Measurements from ENCODE around the gene LYSMD3. TPM values are rescaled to one million over a fixed set of nuclear protein-coding genes. Genes with fewer than 3 reads are reported as not detected.

The LYSMD3 gene
- total RNA-seq, 4 donors from 2014 or later: 12.4 to 16.0 (median 14.4) TPM

- H3K27ac ChIP-seq: no peak overlapping the region
- DNase-seq (ENCODE audit: low spot score in 2 of 2): no peak
- H3K9me3 ChIP-seq: no peaks in the 10 kb centered on the region
- no peak overlapping the region for H3K4me3 ChIP-seq
- WGBS, 2 donors: 67 to 70% methylated on average over 4 of the region's 4 CpGs
- peaks cover 0 to 24% of the 10 kb centered on the region in 2 donors for H3K27me3 ChIP-seq
- H3K36me3 ChIP-seq: no peaks in the 10 kb centered on the region
- H3K4me1 ChIP-seq: peaks cover 0 to 16% (median 3%) of the 10 kb centered on the region in 4 donors
- TF ChIP-seq POLR2A (IDR thresholded peaks at IDR 0.05): no peak
- TF ChIP-seq CTCF (IDR thresholded peaks at IDR 0.05): no peak
- TF ChIP-seq EP300 (IDR thresholded peaks at IDR 0.05): no peak
Measured at GRCh38 chr5:90554358-90555006, 25.1 kb upstream of the LYSMD3 start.

- H3K9me3 ChIP-seq: no peaks in the 10 kb centered on the region
- H3K36me3 ChIP-seq: no peaks in the 10 kb centered on the region
- TF ChIP-seq POLR2A (IDR thresholded peaks at IDR 0.05) (no peak), EP300 (IDR thresholded peaks at IDR 0.05) (no peak), CTCF (IDR thresholded peaks at IDR 0.05) (no peak)
- H3K4me3 ChIP-seq: no peak overlapping the region
- peaks cover 0 to 17% of the 10 kb centered on the region in 2 donors for H3K27me3 ChIP-seq
- H3K4me1 ChIP-seq: peaks cover 0 to 11% (median 3%) of the 10 kb centered on the region in 4 donors
- H3K27ac ChIP-seq: no peak overlapping the region
- DNase-seq (ENCODE audit: low spot score in 2 of 2): no peak
Measured at GRCh38 chr5:90553711-90554110, 24.3 kb upstream of the LYSMD3 start.

- H3K27me3 ChIP-seq: no peaks in the 10 kb centered on the region
- TF ChIP-seq CTCF (IDR thresholded peaks at IDR 0.05) (no peak), EP300 (IDR thresholded peaks at IDR 0.05) (no peak), POLR2A (IDR thresholded peaks at IDR 0.05) (no peak)
- no peaks in the 10 kb centered on the region for H3K36me3 ChIP-seq
- no peaks in the 10 kb centered on the region for H3K4me1 ChIP-seq
- H3K4me3 ChIP-seq: no peak overlapping the region
- H3K27ac ChIP-seq: no peak overlapping the region
- H3K9me3 ChIP-seq: no peaks in the 10 kb centered on the region
- WGBS, 2 donors: 83 to 87% methylated on average over 5 of the region's 5 CpGs
- DNase-seq (ENCODE audit: low spot score in 2 of 2): no peak
Measured at GRCh38 chr5:90551376-90551775, 22.0 kb upstream of the LYSMD3 start.

- Histone ChIP-seq H3K36me3 (no peaks in the 10 kb centered on the region), H3K4me3 (no peak overlapping the region), H3K9me3 (no peaks in the 10 kb centered on the region), H3K27me3 (no peaks in the 10 kb centered on the region), H3K27ac (no peak overlapping the region), H3K4me1 (no peaks in the 10 kb centered on the region)
- 81% methylated on average over 3 of the region's 3 CpGs for WGBS, 2 donors
- TF ChIP-seq CTCF (IDR thresholded peaks at IDR 0.05) (no peak), EP300 (IDR thresholded peaks at IDR 0.05) (no peak), POLR2A (IDR thresholded peaks at IDR 0.05) (no peak)
- DNase-seq (ENCODE audit: low spot score in 2 of 2): no peak
Measured at GRCh38 chr5:90550963-90551362, 21.6 kb upstream of the LYSMD3 start.

- no peaks in the 10 kb centered on the region for H3K27me3 ChIP-seq
- 77 to 88% methylated on average over 2 of the region's 2 CpGs for WGBS, 2 donors
- no peak for DNase-seq (ENCODE audit: low spot score in 2 of 2)
- no peaks in the 10 kb centered on the region for H3K36me3 ChIP-seq
- H3K4me3 ChIP-seq: no peak overlapping the region
- TF ChIP-seq CTCF (IDR thresholded peaks at IDR 0.05): no peak
- no peak for TF ChIP-seq EP300 (IDR thresholded peaks at IDR 0.05)
- no peak for TF ChIP-seq POLR2A (IDR thresholded peaks at IDR 0.05)
- no peak overlapping the region for H3K27ac ChIP-seq
- H3K9me3 ChIP-seq: no peaks in the 10 kb centered on the region
- no peaks in the 10 kb centered on the region for H3K4me1 ChIP-seq
Measured at GRCh38 chr5:90549729-90550275, 20.4 kb upstream of the LYSMD3 start.
